ENCODE data around the gene LYG1. TPM values are rescaled to one million over a fixed set of nuclear protein-coding genes. Genes with fewer than 3 reads are reported as not detected.

Gene LYG1
- total and polyA plus RNA-seq, 2 of the 8 experiments (the other 6 are each of a cell fraction or from before 2014, with no cell fraction given): 0.68 to 0.86 TPM

DNA sequence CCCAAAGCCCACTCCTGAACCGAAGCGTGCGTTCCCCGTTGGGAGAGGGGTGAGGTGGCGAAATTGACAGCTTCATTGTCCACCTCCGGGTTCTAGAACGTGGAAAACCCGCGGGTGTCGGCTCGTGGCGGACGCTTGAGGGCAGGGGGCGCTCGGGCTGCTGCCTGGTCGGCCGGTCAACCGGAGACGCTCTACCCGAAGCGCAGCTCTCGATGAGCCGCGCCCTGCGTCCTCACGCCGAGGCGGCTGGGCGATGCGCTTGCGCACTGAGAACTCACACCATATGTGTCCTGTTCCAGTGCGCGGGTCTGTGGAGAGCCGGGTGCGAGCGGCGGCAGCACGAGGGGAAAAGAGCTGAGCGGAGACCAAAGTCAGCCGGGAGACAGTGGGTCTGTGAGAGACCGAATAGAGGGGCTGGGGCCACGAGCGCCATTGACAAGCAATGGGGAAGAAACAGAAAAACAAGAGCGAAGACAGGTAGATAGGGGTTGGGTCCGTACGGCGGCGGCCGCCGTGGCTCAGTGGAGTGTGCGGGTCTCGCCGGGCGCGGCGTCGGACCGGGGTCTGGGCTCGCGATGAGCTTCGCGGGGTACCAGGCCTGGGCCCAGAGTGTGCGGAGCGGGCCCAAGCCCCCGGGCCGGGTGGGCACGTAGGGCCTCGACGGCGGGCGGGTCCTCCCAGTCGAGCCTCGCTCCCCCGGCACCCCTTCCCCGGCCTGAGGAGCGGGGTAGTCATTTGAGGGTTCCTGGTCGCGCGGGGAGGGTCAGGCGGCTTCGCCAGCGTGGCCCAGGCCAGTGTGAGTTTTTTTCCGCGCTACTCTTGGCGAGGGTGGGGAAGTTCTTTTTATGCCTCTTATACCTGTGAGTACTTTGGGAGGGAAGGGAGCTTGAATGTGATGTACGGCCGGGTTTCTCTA, 36.4 kb upstream of the LYG1 start, which contains the start of gene EIF5B (continued):
- TF ChIP-seq, protein P1, sequence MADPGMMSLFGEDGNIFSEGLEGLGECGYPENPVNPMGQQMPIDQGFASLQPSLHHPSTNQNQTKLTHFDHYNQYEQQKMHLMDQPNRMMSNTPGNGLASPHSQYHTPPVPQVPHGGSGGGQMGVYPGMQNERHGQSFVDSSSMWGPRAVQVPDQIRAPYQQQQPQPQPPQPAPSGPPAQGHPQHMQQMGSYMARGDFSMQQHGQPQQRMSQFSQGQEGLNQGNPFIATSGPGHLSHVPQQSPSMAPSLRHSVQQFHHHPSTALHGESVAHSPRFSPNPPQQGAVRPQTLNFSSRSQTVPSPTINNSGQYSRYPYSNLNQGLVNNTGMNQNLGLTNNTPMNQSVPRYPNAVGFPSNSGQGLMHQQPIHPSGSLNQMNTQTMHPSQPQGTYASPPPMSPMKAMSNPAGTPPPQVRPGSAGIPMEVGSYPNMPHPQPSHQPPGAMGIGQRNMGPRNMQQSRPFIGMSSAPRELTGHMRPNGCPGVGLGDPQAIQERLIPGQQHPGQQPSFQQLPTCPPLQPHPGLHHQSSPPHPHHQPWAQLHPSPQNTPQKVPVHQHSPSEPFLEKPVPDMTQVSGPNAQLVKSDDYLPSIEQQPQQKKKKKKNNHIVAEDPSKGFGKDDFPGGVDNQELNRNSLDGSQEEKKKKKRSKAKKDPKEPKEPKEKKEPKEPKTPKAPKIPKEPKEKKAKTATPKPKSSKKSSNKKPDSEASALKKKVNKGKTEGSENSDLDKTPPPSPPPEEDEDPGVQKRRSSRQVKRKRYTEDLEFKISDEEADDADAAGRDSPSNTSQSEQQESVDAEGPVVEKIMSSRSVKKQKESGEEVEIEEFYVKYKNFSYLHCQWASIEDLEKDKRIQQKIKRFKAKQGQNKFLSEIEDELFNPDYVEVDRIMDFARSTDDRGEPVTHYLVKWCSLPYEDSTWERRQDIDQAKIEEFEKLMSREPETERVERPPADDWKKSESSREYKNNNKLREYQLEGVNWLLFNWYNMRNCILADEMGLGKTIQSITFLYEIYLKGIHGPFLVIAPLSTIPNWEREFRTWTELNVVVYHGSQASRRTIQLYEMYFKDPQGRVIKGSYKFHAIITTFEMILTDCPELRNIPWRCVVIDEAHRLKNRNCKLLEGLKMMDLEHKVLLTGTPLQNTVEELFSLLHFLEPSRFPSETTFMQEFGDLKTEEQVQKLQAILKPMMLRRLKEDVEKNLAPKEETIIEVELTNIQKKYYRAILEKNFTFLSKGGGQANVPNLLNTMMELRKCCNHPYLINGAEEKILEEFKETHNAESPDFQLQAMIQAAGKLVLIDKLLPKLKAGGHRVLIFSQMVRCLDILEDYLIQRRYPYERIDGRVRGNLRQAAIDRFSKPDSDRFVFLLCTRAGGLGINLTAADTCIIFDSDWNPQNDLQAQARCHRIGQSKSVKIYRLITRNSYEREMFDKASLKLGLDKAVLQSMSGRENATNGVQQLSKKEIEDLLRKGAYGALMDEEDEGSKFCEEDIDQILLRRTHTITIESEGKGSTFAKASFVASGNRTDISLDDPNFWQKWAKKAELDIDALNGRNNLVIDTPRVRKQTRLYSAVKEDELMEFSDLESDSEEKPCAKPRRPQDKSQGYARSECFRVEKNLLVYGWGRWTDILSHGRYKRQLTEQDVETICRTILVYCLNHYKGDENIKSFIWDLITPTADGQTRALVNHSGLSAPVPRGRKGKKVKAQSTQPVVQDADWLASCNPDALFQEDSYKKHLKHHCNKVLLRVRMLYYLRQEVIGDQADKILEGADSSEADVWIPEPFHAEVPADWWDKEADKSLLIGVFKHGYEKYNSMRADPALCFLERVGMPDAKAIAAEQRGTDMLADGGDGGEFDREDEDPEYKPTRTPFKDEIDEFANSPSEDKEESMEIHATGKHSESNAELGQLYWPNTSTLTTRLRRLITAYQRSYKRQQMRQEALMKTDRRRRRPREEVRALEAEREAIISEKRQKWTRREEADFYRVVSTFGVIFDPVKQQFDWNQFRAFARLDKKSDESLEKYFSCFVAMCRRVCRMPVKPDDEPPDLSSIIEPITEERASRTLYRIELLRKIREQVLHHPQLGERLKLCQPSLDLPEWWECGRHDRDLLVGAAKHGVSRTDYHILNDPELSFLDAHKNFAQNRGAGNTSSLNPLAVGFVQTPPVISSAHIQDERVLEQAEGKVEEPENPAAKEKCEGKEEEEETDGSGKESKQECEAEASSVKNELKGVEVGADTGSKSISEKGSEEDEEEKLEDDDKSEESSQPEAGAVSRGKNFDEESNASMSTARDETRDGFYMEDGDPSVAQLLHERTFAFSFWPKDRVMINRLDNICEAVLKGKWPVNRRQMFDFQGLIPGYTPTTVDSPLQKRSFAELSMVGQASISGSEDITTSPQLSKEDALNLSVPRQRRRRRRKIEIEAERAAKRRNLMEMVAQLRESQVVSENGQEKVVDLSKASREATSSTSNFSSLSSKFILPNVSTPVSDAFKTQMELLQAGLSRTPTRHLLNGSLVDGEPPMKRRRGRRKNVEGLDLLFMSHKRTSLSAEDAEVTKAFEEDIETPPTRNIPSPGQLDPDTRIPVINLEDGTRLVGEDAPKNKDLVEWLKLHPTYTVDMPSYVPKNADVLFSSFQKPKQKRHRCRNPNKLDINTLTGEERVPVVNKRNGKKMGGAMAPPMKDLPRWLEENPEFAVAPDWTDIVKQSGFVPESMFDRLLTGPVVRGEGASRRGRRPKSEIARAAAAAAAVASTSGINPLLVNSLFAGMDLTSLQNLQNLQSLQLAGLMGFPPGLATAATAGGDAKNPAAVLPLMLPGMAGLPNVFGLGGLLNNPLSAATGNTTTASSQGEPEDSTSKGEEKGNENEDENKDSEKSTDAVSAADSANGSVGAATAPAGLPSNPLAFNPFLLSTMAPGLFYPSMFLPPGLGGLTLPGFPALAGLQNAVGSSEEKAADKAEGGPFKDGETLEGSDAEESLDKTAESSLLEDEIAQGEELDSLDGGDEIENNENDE (IDR thresholded peaks at IDR 0.05; ENCODE audit: insufficient replicate concordance, low read length): no peak
- TF ChIP-seq NRF1 (IDR thresholded peaks at IDR 0.05; ENCODE audit: low read depth, low read length) (peak; percentile 80), BCL11A (IDR thresholded peaks at IDR 0.05; ENCODE audit: low read depth in 2 of 2, low read length in 2 of 2) (no peak), RBBP5 (IDR thresholded peaks at IDR 0.05; ENCODE audit: borderline replicate concordance, low read depth, low read length) (peak; percentile 53; the same call in 1 of the 2 replicates), POLR2A (IDR thresholded peaks at IDR 0.05; ENCODE audit: control extremely low read depth in 1 of 2, low read depth in 2 of 2, low read length in 2 of 2) (peak in 1 of 2 experiments; percentile 68; a peak in 1 of 3 replicates), CTCF (IDR thresholded peaks at IDR 0.05; ENCODE audit: control extremely low read depth in 1 of 3, insufficient read depth in 1 of 3, low read depth in 1 of 3, low read length in 3 of 3) (peak; percentile 75 to 79 (median 78))

All from H1 (cell line).